HCT116 (cell line): Measurements from ENCODE around the gene TRIM27.

Experiments
- POLR2AphosphoS5 ChIP-seq: IDR thresholded peaks from 2 replicates; pipeline ENCODE4 v1.6.1; 2011; ENCODE audit warnings: mild to moderate bottlenecking, low read depth, low read length, moderate library complexity
- YY1 ChIP-seq: IDR thresholded peaks from 2 replicates; pipeline ENCODE4 v1.6.1; 2011; ENCODE audit warnings: low read length, low read depth, moderate library complexity, mild to moderate bottlenecking; ENCODE audit not compliant: insufficient replicate concordance; ENCODE audit errors: extremely low read depth

- TF ChIP-seq YY1: no peak
- TF ChIP-seq POLR2AphosphoS5: no peak
Observed at GRCh38 chr6:28893172-28893799, 30.5 kb downstream of the TRIM27 start.
